GM13976 (cell line): ENCODE measurements around the gene ANKRD65.

Experiments
- DNase-seq: peaks from one replicate; pipeline ENCODE4 v3.0.0; 2012; ENCODE audit warnings: low spot score
- CTCF ChIP-seq: IDR thresholded peaks from 2 replicates; pipeline ENCODE4 v1.5.1; 2012; ENCODE audit warnings: borderline replicate concordance, mild to moderate bottlenecking; ENCODE audit not compliant: insufficient read depth; ENCODE audit errors: extremely low read depth, missing control alignments, control extremely low read depth
- in situ Hi-C: fragments of 300-500 bp; cut with MboI; formaldehyde crosslinking; loops from one replicate; pipeline ENCODE4 v1.12.0; 2022; ENCODE audit warnings: low sequenced_read_pairs, mixed read lengths, inconsistent platforms; ENCODE audit not compliant: unreplicated experiment

The ANKRD65 gene

GRCh38 chr1:1437904-1438376, 16.9 kb upstream of the ANKRD65 start:
- no peak for TF ChIP-seq CTCF
- DNase-seq = no peak
- in situ Hi-C loops = no loop called here

GRCh38 chr1:1437033-1437903, 16.2 kb upstream of the ANKRD65 start:
- no peak for DNase-seq
- no peak for TF ChIP-seq CTCF
- in situ Hi-C loops = no loop called here

GRCh38 chr1:1436630-1437032, 15.6 kb upstream of the ANKRD65 start:
- in situ Hi-C loops = no loop called here
- DNase-seq = peak; percentile 47
- no peak for TF ChIP-seq CTCF

GRCh38 chr1:1435911-1436629, 15.0 kb upstream of the ANKRD65 start:
- no peak for TF ChIP-seq CTCF
- peak; percentile 40 for DNase-seq

GRCh38 chr1:1435106-1435903, 14.2 kb upstream of the ANKRD65 start, which contains the start of gene VWA1:
VWA1 (plus strand) TSS chr1:1435690; CDS start chr1:1435749, 59 bp downstream.
- in situ Hi-C loops = no loop called here
- peak; percentile 93 for DNase-seq
- no peak for TF ChIP-seq CTCF

More at GRCh38 chr1:1435911-1436629, 15.0 kb upstream of the ANKRD65 start:
- in situ Hi-C loops = no loop called here

- DNase-seq = peak; percentile 38
- no peak for TF ChIP-seq CTCF
- in situ Hi-C loops = no loop called here
Measured at GRCh38 chr1:1434824-1435105, 13.7 kb upstream of the ANKRD65 start.
